Spinal cord (tissue), 10 donors: ENCODE data around the gene GRB7. TPM values are rescaled to one million over a fixed set of nuclear protein-coding genes. Genes with fewer than 3 reads are reported as not detected.
"Not testable (repeated sequence)": the region's sequence is repeated elsewhere in the genome, so short reads cannot be mapped to it uniquely, and the experiment has no call there.

Source experiments
- DNase-seq, 6 donors: peaks; one replicate each; pipeline versions ENCODE4 v3.0.0 to v3.0.0-alpha.2; 2013 to 2015; ENCODE audit warnings: low spot score in 6 of 6, low read depth in 4 of 6
- H3K27ac ChIP-seq: one replicate; pipeline ENCODE4 v1.5.1; 2013; ENCODE audit warnings: low read depth, low read length, control low read depth
- H3K27me3 ChIP-seq: one replicate; pipeline ENCODE4 v1.6.1; 2013; ENCODE audit warnings: low read length; ENCODE audit not compliant: control insufficient read depth, insufficient read depth
- H3K36me3 ChIP-seq: one replicate; pipeline ENCODE4 v1.6.1; 2013; ENCODE audit warnings: low read length; ENCODE audit not compliant: control insufficient read depth, insufficient read depth
- H3K4me1 ChIP-seq: one replicate; pipeline ENCODE4 v1.6.1; 2013; ENCODE audit warnings: low read length; ENCODE audit not compliant: control insufficient read depth, insufficient read depth
- H3K4me3 ChIP-seq: one replicate; pipeline ENCODE4 v1.5.1; 2013; ENCODE audit warnings: low read depth, low read length, control low read depth
- H3K9me3 ChIP-seq: one replicate; pipeline ENCODE4 v1.6.1; 2013; ENCODE audit warnings: low read length; ENCODE audit not compliant: control insufficient read depth, insufficient read depth
- WGBS: methylation state at CpG from one replicate; pipeline ENCODE4 v1.1.5; 2013; ENCODE audit warnings: missing lambda C conversion rate; ENCODE audit not compliant: insufficient coverage; 5-methylcytosine and 5-hydroxymethylcytosine counted together
- polyA plus RNA-seq, 2 donors: library from polyadenylated mRNA; unstranded; fragments of 120-200 nt; gene quantifications; one replicate each; pipeline ENCODE4 v1.2.1, GENCODE V29; 2013; ENCODE audit not compliant: insufficient read length in 2 of 2
- total RNA-seq, 2 donors: library from RNA; depleted of rRNA in 1 of 2; stranded (reverse); fragments of 120-200 nt in 1 of 2; fragments of >200 nt in 1 of 2; gene quantifications; one replicate each; pipeline versions ENCODE4 v1.2.3 to v1.2.4, GENCODE V29; 2013 to 2014
- donor health status: healthy.

GRB7 gene
- total and polyA plus RNA-seq, 4 donors, result 0.43 to 2.6 (median 0.54) TPM; not detected in 1

GRCh38 chr17:39748444-39749034, 10.8 kb downstream of the GRB7 start:
- peaks cover 26% of the 10 kb centered on the region for H3K4me1 ChIP-seq
- not testable (repeated sequence) for H3K4me3 ChIP-seq, H3K27ac ChIP-seq, H3K9me3 ChIP-seq, H3K36me3 ChIP-seq, H3K27me3 ChIP-seq, DNase-seq
- WGBS, result 91% methylated on average over 2 of the region's 8 CpGs

- H3K27ac ChIP-seq, result no peak overlapping the region
- H3K27me3 ChIP-seq, result no peaks in the 10 kb centered on the region
- WGBS, result 74% methylated on average over 9 of the region's 9 CpGs
- H3K9me3 ChIP-seq, result no peaks in the 10 kb centered on the region
- DNase-seq, result no peak
- no peaks in the 10 kb centered on the region for H3K36me3 ChIP-seq
- peaks cover 38% of the 10 kb centered on the region for H3K4me1 ChIP-seq
- no peak overlapping the region for H3K4me3 ChIP-seq
These were observed 12.6 kb downstream of the GRB7 start for GRCh38 chr17:39750131-39751015.

GRCh38 chr17:39751016-39751543, 13.3 kb downstream of the GRB7 start:
- Histone ChIP-seq H3K36me3 (no peaks in the 10 kb centered on the region), H3K9me3 (no peaks in the 10 kb centered on the region)
- WGBS, result 74% methylated on average over 2 of the region's 5 CpGs

DNA sequence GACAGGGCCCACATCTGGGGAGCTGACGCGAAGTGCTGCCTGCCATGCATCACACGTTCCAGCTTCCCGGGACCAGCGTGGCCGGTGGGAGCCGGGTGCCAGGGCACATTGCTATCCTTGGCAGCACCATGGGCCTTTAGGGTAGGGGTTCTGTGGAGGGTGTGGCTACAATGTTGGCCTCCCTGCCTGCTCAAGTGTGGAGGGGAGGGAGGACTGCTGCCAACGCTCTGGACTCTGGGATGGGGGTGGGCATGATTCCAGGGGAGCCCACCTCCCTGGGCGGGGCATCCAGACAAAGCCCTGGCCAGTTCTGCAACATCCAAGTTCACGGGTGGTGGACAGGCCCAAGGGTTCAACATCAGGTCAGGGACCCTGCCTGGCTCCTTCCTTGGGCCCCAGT, 13.9 kb downstream of the GRB7 start:
- peaks cover 40% of the 10 kb centered on the region for H3K4me1 ChIP-seq

More at GRCh38 chr17:39751016-39751543, 13.3 kb downstream of the GRB7 start:
- no peak overlapping the region for H3K4me3 ChIP-seq
- no peak overlapping the region for H3K27ac ChIP-seq
- H3K27me3 ChIP-seq, result no peaks in the 10 kb centered on the region
- H3K4me1 ChIP-seq, result peaks cover 40% of the 10 kb centered on the region
- DNase-seq, result no peak

DNA sequence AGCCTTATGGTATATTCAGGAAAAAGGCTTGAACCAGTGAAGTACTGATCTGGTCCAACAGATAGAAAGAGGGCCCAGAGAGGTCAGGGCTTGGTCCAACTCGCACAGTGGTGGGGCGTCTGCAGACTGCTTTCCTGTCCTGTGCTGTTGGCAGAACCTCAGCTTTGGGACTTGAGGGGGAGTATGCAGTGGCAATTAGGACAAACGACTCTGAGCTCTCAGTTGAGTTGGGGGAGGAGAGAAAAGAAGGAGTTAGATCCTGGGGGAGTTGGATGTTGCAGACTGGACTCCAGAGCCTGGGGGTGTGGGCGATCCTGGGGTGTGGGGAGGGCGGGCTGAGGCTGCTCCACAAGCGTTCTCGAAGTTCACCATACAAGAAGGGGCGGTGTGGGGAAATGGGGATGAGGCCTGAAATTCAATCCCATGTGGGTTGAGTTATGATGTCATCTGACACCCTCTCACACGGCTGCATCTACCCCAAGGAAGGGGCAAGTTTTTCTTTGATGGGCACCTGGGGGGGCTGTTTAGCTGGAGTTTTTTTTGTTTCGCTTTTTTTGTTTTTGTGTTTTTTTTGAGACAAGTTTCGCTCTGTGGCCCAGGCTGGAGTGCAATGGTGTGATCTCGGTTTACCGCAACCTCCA, 14.6 kb downstream of the GRB7 start:
- no peak overlapping the region for H3K4me3 ChIP-seq
- H3K4me1 ChIP-seq, result peaks cover 40% of the 10 kb centered on the region
- no peaks in the 10 kb centered on the region for H3K36me3 ChIP-seq
- no peak overlapping the region for H3K27ac ChIP-seq
- H3K9me3 ChIP-seq, result no peaks in the 10 kb centered on the region
- 60% methylated on average over 12 of the region's 13 CpGs for WGBS
- no peaks in the 10 kb centered on the region for H3K27me3 ChIP-seq
- no peak for DNase-seq

More for the DNA sequence above, 13.9 kb downstream of the GRB7 start:
- H3K36me3 ChIP-seq, result no peaks in the 10 kb centered on the region
- WGBS, result 60% methylated on average over 9 of the region's 10 CpGs
- no peak overlapping the region for H3K4me3 ChIP-seq
- no peak for DNase-seq
- H3K27ac ChIP-seq, result no peak overlapping the region
- H3K9me3 ChIP-seq, result no peaks in the 10 kb centered on the region
- H3K27me3 ChIP-seq, result no peaks in the 10 kb centered on the region

- peak overlapping the region; percentile 27 for H3K4me3 ChIP-seq
- H3K27ac ChIP-seq, result peak overlapping the region; percentile 47
- H3K9me3 ChIP-seq, result no peaks in the 10 kb centered on the region
- H3K36me3 ChIP-seq, result no peaks in the 10 kb centered on the region
- H3K27me3 ChIP-seq, result no peaks in the 10 kb centered on the region
- H3K4me1 ChIP-seq, result peaks cover 40% of the 10 kb centered on the region
- WGBS, result 8% methylated on average over 53 of the region's 55 CpGs
- DNase-seq, result peak in 1 of 6 donors; percentile 17
These were observed 15.9 kb downstream of the GRB7 start for GRCh38 chr17:39753514-39754160.

DNA sequence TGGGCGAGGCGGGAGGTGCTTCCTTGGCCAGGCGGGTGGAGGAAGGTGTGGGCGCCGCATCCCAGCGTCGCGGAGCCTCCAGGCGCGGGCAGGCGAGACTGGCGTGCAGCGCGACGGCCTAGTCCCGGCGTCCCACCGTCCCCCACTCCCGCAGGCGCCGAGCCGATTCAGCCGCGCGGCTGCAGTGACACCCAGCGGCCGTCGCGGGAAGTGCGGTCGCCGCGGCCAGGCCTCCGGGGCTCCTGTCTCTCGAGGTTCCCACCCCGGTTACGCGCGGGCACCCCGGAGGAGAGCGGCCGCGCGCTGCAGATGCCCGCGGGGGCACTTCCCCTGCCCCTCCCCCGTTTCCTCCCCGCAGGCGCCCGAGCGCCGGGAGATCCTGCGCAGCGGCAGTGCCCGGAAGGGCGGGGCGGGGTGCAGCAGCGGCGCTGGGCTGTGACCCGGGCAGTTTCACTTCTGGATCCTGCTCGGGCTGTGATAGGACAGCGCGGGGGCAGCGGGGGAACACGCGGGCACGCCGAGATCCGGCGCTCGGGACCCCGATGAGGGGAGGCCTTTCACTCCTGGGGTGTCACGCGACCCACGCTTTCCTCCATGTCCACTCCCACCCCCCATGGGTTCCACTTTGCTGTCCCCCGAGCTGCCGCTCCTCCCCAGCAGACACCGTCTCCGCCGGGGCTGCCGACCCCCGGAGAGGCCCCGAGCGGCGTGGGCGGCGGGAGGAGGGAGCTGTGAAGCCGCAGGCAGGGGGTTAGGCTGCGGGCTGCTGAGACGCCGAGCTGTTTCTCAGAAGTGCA, 16.6 kb downstream of the GRB7 start:
- no peaks in the 10 kb centered on the region for H3K27me3 ChIP-seq
- peak overlapping the region; percentile 55 for H3K4me3 ChIP-seq
- whole genome bisulfite sequencing, result under 1% methylated on average over 71 of the region's 91 CpGs
- H3K36me3 ChIP-seq, result no peaks in the 10 kb centered on the region
- peak overlapping the region; percentile 83 for H3K27ac ChIP-seq
- H3K9me3 ChIP-seq, result no peaks in the 10 kb centered on the region
- peaks cover 40% of the 10 kb centered on the region for H3K4me1 ChIP-seq
- peak; percentile 60 to 94 (median 68) for DNase-seq

GRCh38 chr17:39754958-39755553, 17.3 kb downstream of the GRB7 start:
- 30% methylated on average over 10 of the region's 21 CpGs for WGBS
- peaks cover 39% of the 10 kb centered on the region for H3K4me1 ChIP-seq
- H3K4me3 ChIP-seq, result peak overlapping the region; percentile 55
- DNase-seq, result peak in 1 of 6 donors; percentile 11
- no peaks in the 10 kb centered on the region for H3K9me3 ChIP-seq
- no peaks in the 10 kb centered on the region for H3K27me3 ChIP-seq
- no peaks in the 10 kb centered on the region for H3K36me3 ChIP-seq
- H3K27ac ChIP-seq, result peak overlapping the region; percentile 83
